A549 (cell line): ENCODE data around the gene DCLK1. TPM values are rescaled to one million over a fixed set of nuclear protein-coding genes. Genes with fewer than 3 reads are reported as not detected.

Experiments used
- ATAC-seq, 2 experiments: fragments of 200-7000 bp in 1 of 2; fragments of >200 bp in 1 of 2; cut with Nextera tagmentation in 1 of 2; cut with Tn5 transposase in 1 of 2; 3 replicates each; pipeline versions ENCODE4 v1.8.0 to v1.9.1; 2018 to 2020; ENCODE audit warnings: mild to moderate bottlenecking in 1 of 2, moderate library complexity in 1 of 2
- CTCF ChIA-PET: fragments of 300-600 bp; sonication (Branson Sonifier 250); formaldehyde crosslinking; extraction: SDS; loops from one replicate; lab custom pipeline; 2021; ENCODE audit warnings: antibody characterized with exemption, inconsistent platforms; lab: Yijun Ruan, JAX
- POLR2A ChIA-PET: fragments of 350-600 bp; formaldehyde crosslinking; extraction: SDS; loops from one replicate; lab custom pipeline; 2021; ENCODE audit warnings: antibody characterized with exemption, inconsistent platforms; lab: Yijun Ruan, JAX
- DNase-seq, 2 experiments: peaks; one replicate each; pipeline versions ENCODE4 v3.0.0 to v3.0.0-alpha.2; 2011 to 2016; ENCODE audit warnings: low read depth in 1 of 2, low spot score in 1 of 2
- FAIRE-seq: peaks from 2 replicates; lab custom pipeline; 2011; peaks lifted over from hg19 to GRCh38; lab: Jason Lieb, UNC
- H3K27ac ChIP-seq, 2 experiments: fragments of >200 bp; sonication (Bioruptor Twin); formaldehyde crosslinking; 3 replicates each; pipeline ENCODE4 v1.5.1; 2016 to 2017
- H3K4me1 ChIP-seq: fragments of >200 bp; sonication (Bioruptor Twin); formaldehyde crosslinking; 3 replicates; pipeline ENCODE4 v1.6.1; 2016
- H3K4me2 ChIP-seq: fragments of >200 bp; sonication (Bioruptor Twin); formaldehyde crosslinking; 3 replicates; pipeline ENCODE4 v1.6.1; 2016
- H3K4me3 ChIP-seq: fragments of >200 bp; sonication (Bioruptor Twin); formaldehyde crosslinking; 3 replicates; pipeline ENCODE4 v1.5.1; 2016
- H3K9me3 ChIP-seq: fragments of >200 bp; sonication (Bioruptor Twin); formaldehyde crosslinking; 3 replicates; pipeline ENCODE4 v1.6.1; 2016
- CBX2 ChIP-seq: fragments of 200-600 bp; sonication (generic); IDR thresholded peaks from 2 replicates; pipeline ENCODE4 v1.6.1; 2016; ENCODE audit warnings: low read depth, mild to moderate bottlenecking, borderline replicate concordance
- CHD4 ChIP-seq: fragments of 200-600 bp; sonication (generic); IDR thresholded peaks from 2 replicates; pipeline ENCODE4 v1.6.1; 2016; ENCODE audit warnings: antibody characterized with exemption, mild to moderate bottlenecking, borderline replicate concordance
- EHF ChIP-seq: fragments of 250-450 bp; sonication (Bioruptor Pico); IDR thresholded peaks from 2 replicates; pipeline ENCODE4 v1.5.0; 2020; ENCODE audit warnings: mild to moderate bottlenecking
- ESRRA ChIP-seq: fragments of 150-350 bp; IDR thresholded peaks from 2 replicates; pipeline ENCODE4 v1.6.1; 2014; ENCODE audit warnings: mild to moderate bottlenecking, low read length, borderline replicate concordance
- FOSB ChIP-seq: fragments of 250-450 bp; sonication (Bioruptor Pico); IDR thresholded peaks from 2 replicates; pipeline ENCODE4 v1.5.0; 2020; ENCODE audit warnings: mild to moderate bottlenecking, moderate library complexity
- JUN ChIP-seq, 2 experiments: fragments of >200 bp; sonication (Bioruptor Twin); formaldehyde crosslinking; IDR thresholded peaks; 2 replicates in 1 of 2; 3 replicates in 1 of 2; pipeline ENCODE4 v1.6.1; 2016 to 2017
- MAFK ChIP-seq: fragments of 450-650 bp; IDR thresholded peaks from 2 replicates; pipeline ENCODE4 v1.6.1; 2014; ENCODE audit not compliant: partially characterized antibody
- MYC ChIP-seq: IDR thresholded peaks from 2 replicates; pipeline ENCODE4 v1.6.1; 2012; ENCODE audit warnings: mild to moderate bottlenecking, inconsistent platforms, low read length, improper control_type of control experiment, borderline replicate concordance
- NPAS2 ChIP-seq: fragments of 250-450 bp; sonication (Bioruptor Pico); IDR thresholded peaks from 2 replicates; pipeline ENCODE4 v1.8.0; 2022; ENCODE audit warnings: mild to moderate bottlenecking, moderate library complexity, borderline replicate concordance
- PHF8 ChIP-seq: fragments of 200-600 bp; sonication (generic); IDR thresholded peaks from 2 replicates; pipeline ENCODE4 v1.6.1; 2016; ENCODE audit warnings: low read depth, mild to moderate bottlenecking, antibody characterized with exemption, moderate library complexity, borderline replicate concordance
- POLR2AphosphoS2 ChIP-seq: conservative IDR thresholded peaks from 2 replicates; pipeline ENCODE4 v1.6.1; 2012; ENCODE audit warnings: low read length, improper control_type of control experiment, inconsistent platforms
- SREBF2 ChIP-seq: fragments of 450-650 bp; IDR thresholded peaks from 2 replicates; pipeline ENCODE4 v1.6.1; 2014; ENCODE audit warnings: mild to moderate bottlenecking, moderate library complexity
- TFCP2L1 ChIP-seq: fragments of 250-450 bp; sonication (Bioruptor Pico); IDR thresholded peaks from 2 replicates; pipeline ENCODE4 v1.5.0; 2021; ENCODE audit warnings: mild to moderate bottlenecking
- USF2 ChIP-seq: fragments of 450-650 bp; IDR thresholded peaks from 2 replicates; pipeline ENCODE4 v1.6.1; 2014; ENCODE audit warnings: antibody characterized with exemption
- ZNF302 ChIP-seq: fragments of 250-450 bp; sonication (Bioruptor Pico); IDR thresholded peaks from 2 replicates; pipeline ENCODE4 v1.9.0; 2021; ENCODE audit warnings: inconsistent platforms, mild to moderate bottlenecking, moderate library complexity
- ZSCAN20 ChIP-seq: fragments of 250-450 bp; sonication (Bioruptor Pico); IDR thresholded peaks from 2 replicates; pipeline ENCODE4 v1.8.0; 2022; ENCODE audit warnings: mild to moderate bottlenecking, moderate library complexity
- WGBS: methylation state at CpG from one replicate; pipeline ENCODE4 v1.1.6; 2017; ENCODE audit errors: missing lambda C conversion rate; 5-methylcytosine and 5-hydroxymethylcytosine counted together
- polyA plus RNA-seq, 4 experiments: library from polyadenylated mRNA; depleted of rRNA in 3 of 4; stranded (reverse); fragments of >200 nt; fragmentation: RNase III in 1 of 4; extraction: RNeasy Plus Mini Kit Qiagen cat#74134 plus additional on column Dnase treatment in 1 of 4; gene quantifications; 2 replicates in 3 of 4; 3 replicates in 1 of 4; pipeline ENCODE4 v1.2.3, GENCODE V29; 2011 to 2017
- TF ChIP-seq, protein P1 (sequence below): fragments of 200-600 bp; sonication (generic); IDR thresholded peaks from 2 replicates; pipeline ENCODE4 v1.6.1; 2016; ENCODE audit warnings: antibody characterized with exemption, mild to moderate bottlenecking, moderate library complexity

DCLK1 gene
- polyA plus RNA-seq, 2 of the 4 experiments (the other 2 are of a cell fraction), result 0.13 to 0.21 TPM

GRCh38 chr13:36126491-36126890 is 4.7 kb downstream of the DCLK1 start:
- 7% methylated on average over 3 of the region's 3 CpGs for WGBS
- no peaks in the 10 kb centered on the region for H3K4me1 ChIP-seq
- H3K4me3 ChIP-seq, result no peak overlapping the region
- DNase-seq (no peak), ATAC-seq (no peak), FAIRE-seq (no peak)
- no peak for TF ChIP-seq CHD4
- no peak for TF ChIP-seq JUN (IDR thresholded peaks at IDR 0.05)
- TF ChIP-seq POLR2AphosphoS2, result no peak
- TF ChIP-seq TFCP2L1 (CRISPR knock-in tag), result no peak
- no peak for TF ChIP-seq ESRRA
- TF ChIP-seq, protein P1, sequence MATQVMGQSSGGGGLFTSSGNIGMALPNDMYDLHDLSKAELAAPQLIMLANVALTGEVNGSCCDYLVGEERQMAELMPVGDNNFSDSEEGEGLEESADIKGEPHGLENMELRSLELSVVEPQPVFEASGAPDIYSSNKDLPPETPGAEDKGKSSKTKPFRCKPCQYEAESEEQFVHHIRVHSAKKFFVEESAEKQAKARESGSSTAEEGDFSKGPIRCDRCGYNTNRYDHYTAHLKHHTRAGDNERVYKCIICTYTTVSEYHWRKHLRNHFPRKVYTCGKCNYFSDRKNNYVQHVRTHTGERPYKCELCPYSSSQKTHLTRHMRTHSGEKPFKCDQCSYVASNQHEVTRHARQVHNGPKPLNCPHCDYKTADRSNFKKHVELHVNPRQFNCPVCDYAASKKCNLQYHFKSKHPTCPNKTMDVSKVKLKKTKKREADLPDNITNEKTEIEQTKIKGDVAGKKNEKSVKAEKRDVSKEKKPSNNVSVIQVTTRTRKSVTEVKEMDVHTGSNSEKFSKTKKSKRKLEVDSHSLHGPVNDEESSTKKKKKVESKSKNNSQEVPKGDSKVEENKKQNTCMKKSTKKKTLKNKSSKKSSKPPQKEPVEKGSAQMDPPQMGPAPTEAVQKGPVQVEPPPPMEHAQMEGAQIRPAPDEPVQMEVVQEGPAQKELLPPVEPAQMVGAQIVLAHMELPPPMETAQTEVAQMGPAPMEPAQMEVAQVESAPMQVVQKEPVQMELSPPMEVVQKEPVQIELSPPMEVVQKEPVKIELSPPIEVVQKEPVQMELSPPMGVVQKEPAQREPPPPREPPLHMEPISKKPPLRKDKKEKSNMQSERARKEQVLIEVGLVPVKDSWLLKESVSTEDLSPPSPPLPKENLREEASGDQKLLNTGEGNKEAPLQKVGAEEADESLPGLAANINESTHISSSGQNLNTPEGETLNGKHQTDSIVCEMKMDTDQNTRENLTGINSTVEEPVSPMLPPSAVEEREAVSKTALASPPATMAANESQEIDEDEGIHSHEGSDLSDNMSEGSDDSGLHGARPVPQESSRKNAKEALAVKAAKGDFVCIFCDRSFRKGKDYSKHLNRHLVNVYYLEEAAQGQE, result no peak
- TF ChIP-seq ZNF302 (CRISPR knock-in tag), result no peak
- TF ChIP-seq FOSB (CRISPR knock-in tag), result no peak
- no peak for TF ChIP-seq MAFK
- TF ChIP-seq PHF8, result no peak
- TF ChIP-seq ZSCAN20 (CRISPR knock-in tag), result no peak
- TF ChIP-seq MYC, result no peak
- TF ChIP-seq USF2, result no peak
- TF ChIP-seq NPAS2 (CRISPR knock-in tag), result no peak
- CTCF ChIA-PET, result no interaction called here
- H3K4me2 ChIP-seq, result no peak overlapping the region
- POLR2A ChIA-PET, result no interaction called here
- no peak overlapping the region for H3K27ac ChIP-seq
- no peaks in the 10 kb centered on the region for H3K9me3 ChIP-seq

GRCh38 chr13:36125841-36126240 is 5.3 kb downstream of the DCLK1 start:
- Histone ChIP-seq H3K4me2 (no peak overlapping the region), H3K4me1 (no peaks in the 10 kb centered on the region), H3K4me3 (no peak overlapping the region), H3K9me3 (no peaks in the 10 kb centered on the region), H3K27ac (no peak overlapping the region)
- ATAC-seq (no peak), FAIRE-seq (no peak), DNase-seq (no peak)
- ChIA-PET CTCF (no interaction called here), POLR2A (no interaction called here)
- TF ChIP-seq SREBF2, result no peak
- TF ChIP-seq, protein P1, result no peak
- TF ChIP-seq FOSB (CRISPR knock-in tag), result no peak
- no peak for TF ChIP-seq CBX2
- TF ChIP-seq EHF, result no peak
- WGBS, result 45% methylated on average over 17 of the region's 28 CpGs
